Measurements from ENCODE around the gene OIT3.

Gene OIT3

GRCh38 chr10:72893136-72893798 lies at the start of gene OIT3:
Gene OIT3 (plus strand): TSS chr10:72893739. CDS start chr10:72893799, 60 bp downstream.
- no peak for TF ChIP-seq CTCF (IDR thresholded peaks at IDR 0.05; ENCODE audit: low read depth, low read length)
- in situ Hi-C loops (cut with HindIII; ENCODE audit: low sequenced_read_pairs), result no loop called here
- H3K4me3 ChIP-seq (ENCODE audit: low read depth, low read length), result no peak within 1 kb of the TSS
- no peak for DNase-seq (ENCODE audit: low read depth, low spot score)

GRCh38 chr10:72846238-72846637 lies 47.3 kb upstream of the OIT3 start:
- in situ Hi-C loops (cut with HindIII; ENCODE audit: low sequenced_read_pairs), result no loop called here
- no peak overlapping the region for H3K4me3 ChIP-seq (ENCODE audit: low read depth, low read length)
- DNase-seq (ENCODE audit: low read depth, low spot score), result peak; percentile 79
- no peak for TF ChIP-seq CTCF (IDR thresholded peaks at IDR 0.05; ENCODE audit: low read depth, low read length)

GRCh38 chr10:72847681-72848080 lies 45.9 kb upstream of the OIT3 start:
- H3K4me3 ChIP-seq (ENCODE audit: low read depth, low read length), result no peak overlapping the region
- in situ Hi-C loops (cut with HindIII; ENCODE audit: low sequenced_read_pairs), result no loop called here
- no peak for DNase-seq (ENCODE audit: low read depth, low spot score)
- TF ChIP-seq CTCF (IDR thresholded peaks at IDR 0.05; ENCODE audit: low read depth, low read length), result no peak

- DNase-seq (ENCODE audit: low read depth, low spot score), result no peak
- no peak for TF ChIP-seq CTCF (IDR thresholded peaks at IDR 0.05; ENCODE audit: low read depth, low read length)
- in situ Hi-C loops (cut with HindIII; ENCODE audit: low sequenced_read_pairs), result no loop called here
- no peak overlapping the region for H3K4me3 ChIP-seq (ENCODE audit: low read depth, low read length)
Observed at GRCh38 chr10:72850861-72851260, 42.7 kb upstream of the OIT3 start.

- TF ChIP-seq CTCF (IDR thresholded peaks at IDR 0.05; ENCODE audit: low read depth, low read length), result no peak
- H3K4me3 ChIP-seq (ENCODE audit: low read depth, low read length), result no peak overlapping the region
- in situ Hi-C loops (cut with HindIII; ENCODE audit: low sequenced_read_pairs), result no loop called here
- DNase-seq (ENCODE audit: low read depth, low spot score), result no peak
Observed at GRCh38 chr10:72851509-72851908, 42.0 kb upstream of the OIT3 start.

- in situ Hi-C loops (cut with HindIII; ENCODE audit: low sequenced_read_pairs), result no loop called here
- DNase-seq (ENCODE audit: low read depth, low spot score), result no peak
- H3K4me3 ChIP-seq (ENCODE audit: low read depth, low read length), result no peak overlapping the region
- TF ChIP-seq CTCF (IDR thresholded peaks at IDR 0.05; ENCODE audit: low read depth, low read length), result no peak
Observed at GRCh38 chr10:72852508-72852907, 41.0 kb upstream of the OIT3 start.

Data from astrocyte of the spinal cord (primary cell).